ENCODE data around the gene RRP9.

Gene RRP9

DNA sequence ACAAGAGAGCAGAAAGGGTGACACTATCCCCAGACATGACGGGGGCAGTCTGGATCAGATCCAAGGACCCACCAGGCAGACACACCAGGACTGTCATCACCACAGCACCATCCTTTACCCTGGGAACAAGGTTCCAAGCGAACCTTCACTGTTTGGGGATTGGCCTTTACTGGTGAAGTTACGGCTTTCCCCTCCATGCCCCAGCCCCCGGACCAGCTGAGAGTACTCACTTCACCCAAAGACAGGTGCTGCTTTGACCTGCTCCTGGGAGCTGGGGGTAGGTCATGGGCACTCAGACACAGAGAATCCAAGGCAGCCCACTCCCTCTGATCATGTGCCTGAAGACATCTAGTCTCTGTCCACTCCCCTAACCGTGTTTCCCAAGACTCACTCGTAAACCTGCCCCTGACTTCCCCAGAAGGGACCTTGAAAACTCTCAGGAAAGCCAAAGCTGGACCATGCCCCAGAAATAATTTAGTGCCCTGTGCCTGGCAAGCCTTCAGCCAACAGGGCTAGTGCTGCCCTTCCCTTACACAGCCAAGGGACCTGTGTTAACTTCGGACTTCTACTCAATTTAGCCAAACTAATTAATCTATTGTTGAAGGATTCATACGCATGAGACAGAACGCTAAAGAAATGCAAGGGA is 2.8 kb downstream of the RRP9 start:
- TF ChIP-seq, protein P1, sequence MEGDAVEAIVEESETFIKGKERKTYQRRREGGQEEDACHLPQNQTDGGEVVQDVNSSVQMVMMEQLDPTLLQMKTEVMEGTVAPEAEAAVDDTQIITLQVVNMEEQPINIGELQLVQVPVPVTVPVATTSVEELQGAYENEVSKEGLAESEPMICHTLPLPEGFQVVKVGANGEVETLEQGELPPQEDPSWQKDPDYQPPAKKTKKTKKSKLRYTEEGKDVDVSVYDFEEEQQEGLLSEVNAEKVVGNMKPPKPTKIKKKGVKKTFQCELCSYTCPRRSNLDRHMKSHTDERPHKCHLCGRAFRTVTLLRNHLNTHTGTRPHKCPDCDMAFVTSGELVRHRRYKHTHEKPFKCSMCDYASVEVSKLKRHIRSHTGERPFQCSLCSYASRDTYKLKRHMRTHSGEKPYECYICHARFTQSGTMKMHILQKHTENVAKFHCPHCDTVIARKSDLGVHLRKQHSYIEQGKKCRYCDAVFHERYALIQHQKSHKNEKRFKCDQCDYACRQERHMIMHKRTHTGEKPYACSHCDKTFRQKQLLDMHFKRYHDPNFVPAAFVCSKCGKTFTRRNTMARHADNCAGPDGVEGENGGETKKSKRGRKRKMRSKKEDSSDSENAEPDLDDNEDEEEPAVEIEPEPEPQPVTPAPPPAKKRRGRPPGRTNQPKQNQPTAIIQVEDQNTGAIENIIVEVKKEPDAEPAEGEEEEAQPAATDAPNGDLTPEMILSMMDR (IDR thresholded peaks at IDR 0.05; ENCODE audit: low read length): no peak
- no peak for TF ChIP-seq EZH2 (IDR thresholded peaks at IDR 0.05; ENCODE audit: borderline replicate concordance, low read length)
- Histone ChIP-seq H3K27ac (ENCODE audit: low read depth, low read length, poor library complexity, severe bottlenecking) (no peak overlapping the region), H3K79me2 (ENCODE audit: insufficient read depth, low read length) (peaks cover 7% of the 10 kb centered on the region; the same call in 1 of the 2 replicates), H3K9ac (ENCODE audit: low read length) (no peak overlapping the region; the same call in 1 of the 2 replicates), H3K4me2 (ENCODE audit: low read length) (no peak overlapping the region), H2AFZ (ENCODE audit: low read length) (no peak overlapping the region), H3F3A (ENCODE audit: insufficient read depth, low read length) (no peaks in the 10 kb centered on the region), H3K4me3 (ENCODE audit: low read depth, low read length, poor library complexity, severe bottlenecking) (no peak overlapping the region), H3K9me2 (ENCODE audit: low read depth, low read length) (no peaks in the 10 kb centered on the region), H3K36me3 (ENCODE audit: insufficient read depth, low read length) (peaks cover 42% of the 10 kb centered on the region), H3K9me3 (ENCODE audit: low read length) (no peaks in the 10 kb centered on the region), H3K4me1 (ENCODE audit: insufficient read depth, low read length, severe bottlenecking) (peaks cover 29% of the 10 kb centered on the region), H4K20me1 (ENCODE audit: insufficient read depth, low read length) (no peaks in the 10 kb centered on the region), H3K27me3 (ENCODE audit: insufficient read depth, low read length) (no peaks in the 10 kb centered on the region)

DNA sequence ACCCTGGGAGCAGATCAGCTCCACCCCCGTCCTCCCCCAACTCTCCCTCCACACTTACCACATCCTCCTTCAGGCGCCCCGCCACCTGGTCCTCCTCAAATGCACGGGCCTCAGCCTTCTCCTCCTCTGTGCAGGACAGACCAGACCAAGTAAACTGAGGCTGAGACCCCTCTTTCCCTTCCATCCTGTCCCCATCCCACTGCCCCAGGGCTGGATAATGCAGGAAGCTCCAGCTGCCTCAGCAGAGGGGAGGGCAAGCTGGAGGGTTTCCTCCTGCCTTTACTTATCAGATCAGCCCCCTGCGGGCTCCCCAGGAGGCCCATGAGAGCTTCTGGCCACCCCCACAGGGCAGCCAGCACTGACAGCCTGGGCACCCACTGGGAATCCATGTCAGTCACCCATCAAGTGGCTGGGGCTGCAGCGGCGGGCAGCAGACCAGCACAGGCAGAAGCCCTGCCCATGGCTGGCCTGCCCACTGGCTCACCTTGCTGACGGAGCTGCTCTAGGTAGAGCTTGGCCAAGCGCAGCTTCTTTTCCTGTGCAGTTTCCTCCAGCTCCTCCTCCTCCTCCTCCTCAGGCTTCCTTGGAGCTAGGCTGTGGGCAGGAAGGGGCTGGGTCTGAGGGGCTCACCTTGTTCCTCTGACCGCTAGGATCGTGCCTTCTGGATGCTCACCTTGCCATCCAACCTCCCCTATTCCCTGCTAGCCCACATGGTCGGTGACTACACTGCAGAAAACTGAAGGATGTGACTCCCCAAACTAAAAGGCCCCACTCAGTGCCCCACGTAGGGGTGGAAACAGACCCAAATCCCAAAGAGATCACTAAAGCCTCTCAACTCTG is 3.9 kb downstream of the RRP9 start:
- H3K36me3 ChIP-seq (ENCODE audit: insufficient read depth, low read length): peaks cover 53% of the 10 kb centered on the region
- H3K9me2 ChIP-seq (ENCODE audit: low read depth, low read length): no peaks in the 10 kb centered on the region
- TF ChIP-seq, protein P1 (IDR thresholded peaks at IDR 0.05; ENCODE audit: low read length): no peak
- no peak overlapping the region for H3K4me2 ChIP-seq (ENCODE audit: low read length)
- peaks cover 7% of the 10 kb centered on the region; the same call in 1 of the 2 replicates for H3K79me2 ChIP-seq (ENCODE audit: insufficient read depth, low read length)
- no peak overlapping the region for H2AFZ ChIP-seq (ENCODE audit: low read length)
- H3K4me1 ChIP-seq (ENCODE audit: insufficient read depth, low read length, severe bottlenecking): peaks cover 28% of the 10 kb centered on the region
- H3F3A ChIP-seq (ENCODE audit: insufficient read depth, low read length): no peaks in the 10 kb centered on the region
- H3K4me3 ChIP-seq (ENCODE audit: low read depth, low read length, poor library complexity, severe bottlenecking): no peak overlapping the region
- H4K20me1 ChIP-seq (ENCODE audit: insufficient read depth, low read length): no peaks in the 10 kb centered on the region
- H3K27ac ChIP-seq (ENCODE audit: low read depth, low read length, poor library complexity, severe bottlenecking): no peak overlapping the region
- no peaks in the 10 kb centered on the region for H3K9me3 ChIP-seq (ENCODE audit: low read length)
- H3K27me3 ChIP-seq (ENCODE audit: insufficient read depth, low read length): no peaks in the 10 kb centered on the region
- H3K9ac ChIP-seq (ENCODE audit: low read length): no peak overlapping the region

DNA sequence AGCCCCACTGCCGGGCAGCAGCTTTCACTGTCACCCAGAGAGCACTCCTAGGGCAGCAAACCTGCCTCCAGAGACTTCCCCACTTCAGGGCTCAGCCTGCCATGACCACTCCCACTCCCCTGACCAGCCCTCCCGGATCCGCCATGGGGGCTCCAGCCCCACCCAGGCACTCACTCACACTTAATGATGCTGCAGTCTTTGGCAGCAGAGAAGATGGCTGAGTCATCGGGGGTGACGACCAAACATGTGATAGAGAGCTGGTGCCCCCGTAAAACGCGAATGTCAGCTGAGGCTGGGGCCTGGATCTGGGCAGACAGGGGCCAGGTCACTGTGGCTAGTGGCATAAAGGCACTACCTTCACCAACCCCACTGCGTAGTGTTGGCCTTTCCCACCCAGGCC is 4.7 kb downstream of the RRP9 start:
- no peaks in the 10 kb centered on the region for H3K27me3 ChIP-seq (ENCODE audit: insufficient read depth, low read length)
- peaks cover 7% of the 10 kb centered on the region; the same call in 1 of the 2 replicates for H3K79me2 ChIP-seq (ENCODE audit: insufficient read depth, low read length)
- peaks cover 59% of the 10 kb centered on the region for H3K36me3 ChIP-seq (ENCODE audit: insufficient read depth, low read length)
- H3K4me3 ChIP-seq (ENCODE audit: low read depth, low read length, poor library complexity, severe bottlenecking): no peak overlapping the region
- no peak overlapping the region for H3K4me2 ChIP-seq (ENCODE audit: low read length)
- H3K9me2 ChIP-seq (ENCODE audit: low read depth, low read length): no peaks in the 10 kb centered on the region
- H3K27ac ChIP-seq (ENCODE audit: low read depth, low read length, poor library complexity, severe bottlenecking): no peak overlapping the region
- no peaks in the 10 kb centered on the region for H3F3A ChIP-seq (ENCODE audit: insufficient read depth, low read length)
- H2AFZ ChIP-seq (ENCODE audit: low read length): no peak overlapping the region
- TF ChIP-seq, protein P1 (IDR thresholded peaks at IDR 0.05; ENCODE audit: low read length): no peak
- no peak for TF ChIP-seq EZH2 (IDR thresholded peaks at IDR 0.05; ENCODE audit: borderline replicate concordance, low read length)
- H4K20me1 ChIP-seq (ENCODE audit: insufficient read depth, low read length): no peaks in the 10 kb centered on the region
- no peak overlapping the region for H3K9ac ChIP-seq (ENCODE audit: low read length)
- peaks cover 21% of the 10 kb centered on the region for H3K4me1 ChIP-seq (ENCODE audit: insufficient read depth, low read length, severe bottlenecking)
- no peaks in the 10 kb centered on the region for H3K9me3 ChIP-seq (ENCODE audit: low read length)

Data from OCI-LY1 (cell line).